Right lobe of liver (tissue), 6 donors: ENCODE measurements around the gene FAM72A. TPM values are rescaled to one million over a fixed set of nuclear protein-coding genes. Genes with fewer than 3 reads are reported as not detected.
"Not testable (repeated sequence)": the region's sequence is repeated elsewhere in the genome, so short reads cannot be mapped to it uniquely, and the experiment has no call there.

Experiments
- ATAC-seq, 4 donors: fragments of 200-7000 bp; cut with Tn5 transposase; one replicate each; pipeline ENCODE4 v1.9.1; 2020; ENCODE audit warnings: mild to moderate bottlenecking in 4 of 4, moderate library complexity in 4 of 4
- DNase-seq, 3 donors: peaks; one replicate each; pipeline ENCODE4 v3.0.0-alpha.2; 2020
- H3K27ac ChIP-seq, 3 donors: fragments of 200-600 bp; one replicate each; pipeline ENCODE4 v1.8.0; 2022
- H3K27me3 ChIP-seq, 2 donors: fragments of 200-600 bp; one replicate each; pipeline ENCODE4 v1.8.0; 2022
- H3K36me3 ChIP-seq, 4 donors: fragments of 200-600 bp; sonication (generic) in 1 of 4; one replicate each; pipeline versions ENCODE4 v1.5.1 to v1.8.0; 2017 to 2022; ENCODE audit warnings: control low read depth in 1 of 4
- H3K4me1 ChIP-seq, 4 donors: fragments of 200-600 bp; sonication (generic) in 1 of 4; one replicate each; pipeline versions ENCODE4 v1.5.1 to v1.8.0; 2017 to 2022; ENCODE audit warnings: control low read depth in 1 of 4
- H3K4me3 ChIP-seq, 3 donors: fragments of 200-600 bp; one replicate each; pipeline ENCODE4 v1.8.0; 2022
- H3K9me3 ChIP-seq, 4 donors: fragments of 200-600 bp; sonication (generic) in 1 of 4; one replicate each; pipeline versions ENCODE4 v1.5.1 to v1.8.0; 2017 to 2022; ENCODE audit warnings: control low read depth in 1 of 4
- CTCF ChIP-seq, 4 donors: fragments of 200-600 bp in 3 of 4; fragments of 450-650 bp in 1 of 4; IDR thresholded peaks; one replicate each; pipeline versions ENCODE4 v1.5.1 to v1.8.0; 2016 to 2022; ENCODE audit warnings: antibody characterized with exemption in 4 of 4, mild to moderate bottlenecking in 2 of 4
- WGBS: methylation state at CpG from one replicate; pipeline ENCODE4 v1.1.6; 2018; ENCODE audit warnings: low coverage, low lambda C conversion rate; ENCODE audit not compliant: insufficient coverage; ENCODE audit errors: missing lambda C conversion rate; 5-methylcytosine and 5-hydroxymethylcytosine counted together
- intact Hi-C, 2 donors: fragments of 100-400 bp; cut with DNase I; formaldehyde crosslinking; loops; one replicate each; pipeline versions ENCODE4 v1.11.2 to v1.14.1; 2022
- total RNA-seq, 6 experiments: library from RNA; depleted of rRNA in 2 of 6; stranded (reverse); fragments of >200 nt in 2 of 6; fragmentation: NEBNext Ultra II Directional in 3 of 6; extraction: Animal tissue kit (Norgen Biotek cat#: 25700) in 3 of 6; gene quantifications; one replicate each; pipeline versions ENCODE4 v1.1.0 to v1.2.4, GENCODE V29; 2016 to 2023
- donor health status: DM: no; HTN: yes; CAD: no.
- donor health status: DM: no; HTN: no; CAD: no.
- donor health status: DM: no; HTN: no; CAD: no.
- donor health status: DM: no; HTN: yes; CAD: no.
- donor health status: DM: no; HTN: yes; CAD: no.

Gene FAM72A
- total RNA-seq, 6 experiments from 2014 or later = 0.57 to 1.4 (median 0.95) TPM; not detected in 1

DNA sequence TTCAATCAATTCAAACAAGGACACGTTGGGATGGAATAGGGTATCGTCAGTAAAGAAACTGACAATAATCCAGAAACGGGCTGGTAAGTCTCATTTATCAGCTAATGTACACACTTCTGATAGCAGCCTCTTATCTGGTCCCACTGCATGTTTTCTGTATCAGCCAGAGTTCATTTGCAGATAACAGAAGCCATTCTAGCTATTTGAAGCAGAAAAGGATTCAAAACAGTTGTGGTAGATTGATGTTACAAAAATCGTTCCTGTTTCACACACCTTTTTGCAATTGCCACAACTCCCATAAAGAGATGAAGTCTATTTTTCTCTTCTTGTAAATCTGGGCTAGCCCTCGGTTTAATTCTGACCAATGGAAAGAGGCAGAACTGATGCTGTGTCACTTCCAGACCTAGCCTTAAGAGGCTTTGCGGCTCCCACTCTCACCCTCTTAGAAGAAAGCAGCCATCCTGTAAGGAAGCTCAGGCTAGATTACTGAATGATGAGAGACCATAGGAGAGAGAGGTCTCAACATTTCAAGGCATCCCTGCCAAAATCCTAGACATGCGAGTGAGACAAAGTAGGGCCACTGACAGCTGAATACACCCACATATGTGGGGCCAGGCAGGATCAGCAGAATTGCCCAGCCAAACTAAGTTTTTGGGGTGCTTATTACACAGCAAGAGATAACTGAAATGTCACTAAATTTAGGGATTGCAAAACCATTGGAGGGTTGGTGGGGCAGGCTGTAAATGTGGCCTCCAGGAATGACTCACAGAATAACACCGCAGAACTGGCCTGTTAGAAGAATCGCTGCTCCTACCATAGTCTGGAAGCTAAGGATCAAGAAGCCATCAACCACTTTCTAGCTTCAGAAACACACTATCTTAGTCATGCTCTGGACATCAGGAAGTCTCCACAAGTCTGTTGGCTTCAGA lies 24.3 kb downstream of the FAM72A start:
- DNase-seq, H3K27ac ChIP-seq, H3K9me3 ChIP-seq, ATAC-seq, intact Hi-C loops, H3K4me3 ChIP-seq, H3K27me3 ChIP-seq, H3K4me1 ChIP-seq, H3K36me3 ChIP-seq: not testable (repeated sequence)
- 74% methylated on average over 8 of the region's 9 CpGs for WGBS

DNA sequence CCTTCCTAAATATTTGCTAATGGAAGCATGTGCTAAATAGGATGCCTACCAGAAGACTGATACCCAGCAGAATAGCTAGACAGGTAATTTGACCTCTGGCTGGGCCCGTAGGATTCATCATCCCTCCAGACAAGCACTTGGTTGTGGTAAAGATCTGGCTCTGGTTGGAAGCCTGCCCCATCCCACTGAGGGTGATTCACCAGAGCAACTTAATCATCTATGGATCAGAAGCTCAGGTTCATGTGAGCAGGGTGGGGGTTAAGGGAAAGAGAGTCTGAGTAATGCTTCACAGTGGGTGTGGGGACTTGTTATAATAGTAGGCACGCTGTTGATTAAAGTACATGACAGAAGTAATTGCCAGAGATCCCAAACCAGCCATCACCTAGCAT lies 26.5 kb downstream of the FAM72A start:
- H3K27me3 ChIP-seq, DNase-seq, intact Hi-C loops, H3K9me3 ChIP-seq, H3K4me3 ChIP-seq, H3K36me3 ChIP-seq, H3K27ac ChIP-seq, H3K4me1 ChIP-seq: not testable (repeated sequence)
- 80% methylated on average over 1 of the region's 2 CpGs for WGBS
- ATAC-seq = peak in 1 of 4 donors; percentile 35

DNA sequence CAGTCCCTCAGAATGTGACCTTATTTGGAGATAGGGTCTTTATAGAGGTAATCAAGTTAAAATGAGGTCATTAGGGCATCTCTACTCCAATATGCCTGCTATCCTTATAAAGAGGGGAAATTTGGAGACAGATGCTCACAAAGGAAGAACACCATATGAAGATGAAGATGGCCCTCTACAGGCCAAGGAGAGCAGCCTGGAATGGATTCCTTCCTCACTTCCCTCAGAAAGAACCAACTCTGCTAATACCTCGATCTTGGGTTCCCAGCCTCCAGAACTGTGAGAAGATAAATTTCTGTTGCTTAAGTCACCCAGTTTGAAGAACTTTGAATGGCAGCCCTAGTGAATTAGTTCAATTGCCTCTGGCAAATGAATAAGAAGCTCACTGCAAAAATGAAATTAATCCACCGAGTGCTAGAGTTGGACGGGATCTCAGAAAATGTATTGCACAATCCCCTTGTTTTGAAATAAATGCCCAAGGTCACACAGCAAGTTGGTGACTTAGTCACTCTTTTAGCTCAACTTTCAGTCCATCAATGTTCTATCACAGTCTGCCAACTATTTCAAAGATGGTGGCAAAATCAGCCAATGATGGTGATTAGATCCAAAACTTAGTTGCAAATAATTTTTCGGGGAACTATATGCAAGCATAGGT lies 27.1 kb downstream of the FAM72A start:
- H3K27ac ChIP-seq, H3K4me1 ChIP-seq, H3K27me3 ChIP-seq, DNase-seq, H3K4me3 ChIP-seq, H3K9me3 ChIP-seq, H3K36me3 ChIP-seq, intact Hi-C loops: not testable (repeated sequence)
- WGBS = 40% methylated on average over 1 of the region's 4 CpGs
- ATAC-seq = peak; percentile 51 to 86 (median 80)

DNA sequence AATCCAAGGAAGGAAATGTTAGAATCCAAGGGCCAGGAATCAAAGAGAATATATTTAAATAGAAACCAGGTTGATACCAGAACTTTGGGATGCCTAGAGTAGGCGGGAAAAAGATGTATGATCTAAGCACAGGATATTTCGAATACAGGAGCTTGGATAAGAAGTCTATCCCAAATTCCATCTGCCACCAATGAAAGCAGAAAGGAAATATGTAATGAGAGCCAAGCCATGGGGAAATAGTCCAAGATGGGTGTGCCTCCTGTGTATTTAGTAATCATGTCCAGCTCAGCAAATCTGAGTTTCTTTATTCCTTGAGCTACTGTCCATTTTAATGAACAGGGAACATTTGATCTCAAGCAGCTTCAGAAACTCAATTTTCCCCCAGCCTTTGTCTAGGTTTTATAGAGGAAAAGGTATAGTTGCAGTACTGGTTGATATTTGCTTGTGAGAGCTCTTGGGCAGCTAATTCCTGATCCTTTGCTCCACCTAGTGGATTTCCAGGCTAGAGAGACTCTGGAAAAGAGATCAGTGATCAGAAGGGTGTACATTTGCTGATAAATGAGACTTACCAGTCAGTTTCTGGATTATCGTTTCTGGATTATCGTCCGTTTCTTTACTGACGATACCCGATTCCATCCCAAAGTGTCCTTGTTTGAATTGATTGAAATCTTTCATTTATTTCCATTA lies 28.3 kb downstream of the FAM72A start:
- intact Hi-C loops = not testable (repeated sequence)

GRCh38 chr1:206173110-206173719 lies 29.4 kb downstream of the FAM72A start:
- H3K9me3 ChIP-seq, intact Hi-C loops: not testable (repeated sequence)
- WGBS = 100% methylated on average over 1 of the region's 2 CpGs

More for the DNA sequence above, 28.3 kb downstream of the FAM72A start:
- not testable (repeated sequence) for DNase-seq, H3K27ac ChIP-seq, H3K9me3 ChIP-seq, H3K4me1 ChIP-seq, H3K4me3 ChIP-seq, H3K27me3 ChIP-seq, H3K36me3 ChIP-seq
- ATAC-seq = peak; percentile 74 to 82 (median 80)
- 80% methylated on average over 5 of the region's 7 CpGs for WGBS
- peak in 3 of 4 donors; percentile 28 to 36 (median 33) for TF ChIP-seq CTCF (IDR thresholded peaks at IDR 0.05)

GRCh38 chr1:206169794-206170193 lies 32.8 kb downstream of the FAM72A start:
- H3K4me1 ChIP-seq, H3K36me3 ChIP-seq, H3K27me3 ChIP-seq, H3K27ac ChIP-seq, intact Hi-C loops, H3K9me3 ChIP-seq, H3K4me3 ChIP-seq, DNase-seq, ATAC-seq: not testable (repeated sequence)
- WGBS = 30% methylated on average over 1 of the region's 3 CpGs

More at GRCh38 chr1:206173110-206173719, 29.4 kb downstream of the FAM72A start:
- H3K4me1 ChIP-seq, H3K36me3 ChIP-seq, H3K4me3 ChIP-seq, H3K27ac ChIP-seq, H3K27me3 ChIP-seq, DNase-seq: not testable (repeated sequence)
- ATAC-seq = peak in 1 of 4 donors; percentile 65
